ENCODE data around the gene NRXN2. TPM values are rescaled to one million over a fixed set of nuclear protein-coding genes. Genes with fewer than 3 reads are reported as not detected.

Gene NRXN2
- total RNA-seq, 1 donor from 2014 or later = 9.8 TPM

GRCh38 chr11:64583296-64584262 lies 139.4 kb downstream of the NRXN2 start:
- Mint-ChIP-seq H3K27me3 (ENCODE audit: low read depth) (peaks cover 32% of the 10 kb centered on the region), H3K4me1 (no peaks in the 10 kb centered on the region), H3K4me3 (no peak overlapping the region), H3K9me3 (peaks cover 10% of the 10 kb centered on the region), H3K36me3 (no peaks in the 10 kb centered on the region), H3K27ac (no peak overlapping the region)
- no peak for TF ChIP-seq CTCF (IDR thresholded peaks at IDR 0.05; ENCODE audit: unreplicated experiment)
- DNase-seq (ENCODE audit: low spot score in 2 of 2, unreplicated experiment in 2 of 2) = no peak

DNA sequence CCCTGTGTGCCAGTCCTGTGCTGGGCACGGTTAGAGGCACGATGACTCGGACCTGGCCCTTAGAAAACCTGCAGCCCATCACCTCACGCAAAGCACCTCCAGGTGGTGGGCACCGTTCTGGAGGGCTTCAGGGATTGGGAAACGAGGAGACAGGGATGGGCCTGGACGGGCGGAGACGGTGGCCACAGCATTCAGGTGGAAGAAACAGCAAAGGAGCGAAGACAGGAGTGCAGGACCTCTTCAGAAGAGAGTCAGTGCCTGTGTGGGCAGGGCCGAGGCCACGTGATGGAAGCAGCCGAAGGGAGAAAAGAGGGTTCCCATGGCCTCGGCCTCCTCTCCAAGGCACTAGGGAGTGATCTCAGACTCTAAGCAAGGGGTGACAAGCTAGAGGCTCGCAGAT lies 140.1 kb downstream of the NRXN2 start:
- H3K27me3 Mint-ChIP-seq (ENCODE audit: low read depth) = peaks cover 25% of the 10 kb centered on the region
- H3K36me3 Mint-ChIP-seq = no peaks in the 10 kb centered on the region
- no peak for DNase-seq (ENCODE audit: low spot score in 2 of 2, unreplicated experiment in 2 of 2)
- H3K27ac Mint-ChIP-seq = no peak overlapping the region
- H3K4me3 Mint-ChIP-seq = no peak overlapping the region
- H3K4me1 Mint-ChIP-seq = no peaks in the 10 kb centered on the region
- H3K9me3 Mint-ChIP-seq = peaks cover 3% of the 10 kb centered on the region
- no peak for TF ChIP-seq CTCF (IDR thresholded peaks at IDR 0.05; ENCODE audit: unreplicated experiment)

GRCh38 chr11:64581057-64581523 lies 141.9 kb downstream of the NRXN2 start:
- Mint-ChIP-seq H3K27me3 (ENCODE audit: low read depth) (peaks cover 19% of the 10 kb centered on the region), H3K9me3 (no peaks in the 10 kb centered on the region), H3K4me3 (no peak overlapping the region), H3K4me1 (no peaks in the 10 kb centered on the region), H3K36me3 (no peaks in the 10 kb centered on the region), H3K27ac (no peak overlapping the region)
- no peak for DNase-seq (ENCODE audit: low spot score in 2 of 2, unreplicated experiment in 2 of 2)
- TF ChIP-seq CTCF (IDR thresholded peaks at IDR 0.05; ENCODE audit: unreplicated experiment) = no peak

GRCh38 chr11:64580412-64580811 lies 142.6 kb downstream of the NRXN2 start:
- no peak for TF ChIP-seq CTCF (IDR thresholded peaks at IDR 0.05; ENCODE audit: unreplicated experiment)
- Mint-ChIP-seq H3K4me3 (no peak overlapping the region), H3K36me3 (no peaks in the 10 kb centered on the region), H3K9me3 (no peaks in the 10 kb centered on the region), H3K27me3 (ENCODE audit: low read depth) (peaks cover 16% of the 10 kb centered on the region), H3K4me1 (no peaks in the 10 kb centered on the region), H3K27ac (no peak overlapping the region)
- no peak for DNase-seq (ENCODE audit: low spot score in 2 of 2, unreplicated experiment in 2 of 2)

- TF ChIP-seq CTCF (IDR thresholded peaks at IDR 0.05; ENCODE audit: unreplicated experiment) = no peak
- no peak for DNase-seq (ENCODE audit: low spot score in 2 of 2, unreplicated experiment in 2 of 2)
- Mint-ChIP-seq H3K36me3 (no peaks in the 10 kb centered on the region), H3K4me1 (no peaks in the 10 kb centered on the region), H3K9me3 (no peaks in the 10 kb centered on the region), H3K4me3 (no peak overlapping the region), H3K27me3 (ENCODE audit: low read depth) (peaks cover 8% of the 10 kb centered on the region), H3K27ac (no peak overlapping the region)
Observed at GRCh38 chr11:64577202-64577601, 145.8 kb downstream of the NRXN2 start.
